K562 (cell line): ENCODE measurements around the gene MYO5C.

ENCODE experiments used
- EZH2 ChIP-seq: IDR thresholded peaks from 2 replicates; pipeline ENCODE4 v1.6.1; 2012; ENCODE audit warnings: low read depth, mild to moderate bottlenecking, inconsistent platforms, low read length, borderline replicate concordance
- FOSL1 ChIP-seq: fragments of 200-800 bp; sonication (Bioruptor generic); conservative IDR thresholded peaks from 2 replicates; pipeline ENCODE4 v1.6.1; 2016; ENCODE audit warnings: missing genetic modification characterization, missing compliant biosample characterization
- NONO ChIP-seq, 2 experiments: fragments of 200-400 bp in 1 of 2; fragments of 450-650 bp in 1 of 2; formaldehyde crosslinking in 1 of 2; IDR thresholded peaks; 2 replicates each; pipeline ENCODE4 v1.6.1; 2017; ENCODE audit warnings: low read depth in 2 of 2, mild to moderate bottlenecking in 2 of 2, moderate library complexity in 2 of 2, low read length in 1 of 2
- POLR2AphosphoS5 ChIP-seq: IDR thresholded peaks from 2 replicates; pipeline ENCODE4 v1.6.1; 2011; ENCODE audit warnings: mild to moderate bottlenecking, low read depth, low read length, moderate library complexity; ENCODE audit not compliant: control insufficient read depth, insufficient read depth
- RAD21 ChIP-seq, 2 experiments: fragments of 250-450 bp in 1 of 2; fragments of 450-650 bp in 1 of 2; sonication (Bioruptor Pico) in 1 of 2; formaldehyde crosslinking in 1 of 2; IDR thresholded peaks in 1 of 2; conservative IDR thresholded peaks in 1 of 2; 2 replicates each; pipeline versions ENCODE4 v1.4.0 to v1.8.0; 2020 to 2022; ENCODE audit warnings: mild to moderate bottlenecking in 2 of 2, moderate library complexity in 1 of 2
- RBM39 ChIP-seq: fragments of 200-400 bp; formaldehyde crosslinking; optimal IDR thresholded peaks from 2 replicates; pipeline ENCODE3; 2018; ENCODE audit warnings: low read depth, low read length
- TEAD1 ChIP-seq, 2 experiments: fragments of 450-650 bp in 1 of 2; sonication (generic) in 1 of 2; formaldehyde crosslinking; IDR thresholded peaks; 2 replicates each; pipeline versions ENCODE4 v1.4.0 to v1.8.0; 2020 to 2022; ENCODE audit warnings: mild to moderate bottlenecking in 2 of 2, missing genetic modification reagents in 1 of 2

- TF ChIP-seq POLR2AphosphoS5 (no peak), FOSL1 (tag) (no peak), RAD21 (CRISPR knock-in tag; conservative IDR thresholded peaks at IDR 0.05 in 1 of 2, IDR thresholded peaks at IDR 0.05 in 1 of 2) (no peak), RBM39 (no peak), TEAD1 (CRISPR knock-in tag; IDR thresholded peaks at IDR 0.05) (no peak), EZH2 (no peak), NONO (IDR thresholded peaks at IDR 0.05; ENCODE audit: low read depth in 2 of 2, low read length in 1 of 2) (no peak)
Observed at GRCh38 chr15:52277575-52277974, 18.0 kb downstream of the MYO5C start.
